Keratinocyte (primary cell): ENCODE data around the gene TTC33. TPM values are rescaled to one million over a fixed set of nuclear protein-coding genes. Genes with fewer than 3 reads are reported as not detected.

ENCODE experiments used
- DNase-seq: peaks from one replicate; pipeline ENCODE4 v3.0.0-alpha.2; 2011; ENCODE audit warnings: low read depth, missing footprints, low spot score
- FAIRE-seq: peaks from 2 replicates; lab custom pipeline; 2011; peaks lifted over from hg19 to GRCh38; lab: Jason Lieb, UNC
- H2AFZ ChIP-seq: 2 replicates; pipeline ENCODE4 v1.6.0; 2012; ENCODE audit warnings: low read length, control low read depth, inconsistent platforms; ENCODE audit not compliant: control insufficient read depth
- H3K27ac ChIP-seq: 2 replicates; pipeline ENCODE4 v1.5.1; 2011; ENCODE audit warnings: low read length; ENCODE audit not compliant: control insufficient read depth, insufficient read depth
- H3K27me3 ChIP-seq: 3 replicates; pipeline ENCODE4 v1.6.0; 2011; ENCODE audit warnings: low read length; ENCODE audit not compliant: control insufficient read depth, insufficient read depth; ENCODE audit errors: extremely low read depth
- H3K36me3 ChIP-seq, 2 experiments: 2 replicates in 1 of 2; 3 replicates in 1 of 2; pipeline ENCODE4 v1.5.1; 2011; ENCODE audit warnings: low read length in 2 of 2, mild to moderate bottlenecking in 1 of 2; ENCODE audit not compliant: control insufficient read depth in 2 of 2, insufficient read depth in 2 of 2; ENCODE audit errors: extremely low read depth in 1 of 2
- H3K4me1 ChIP-seq: 3 replicates; pipeline ENCODE4 v1.5.1; 2011; ENCODE audit warnings: low read length; ENCODE audit not compliant: control insufficient read depth, insufficient read depth; ENCODE audit errors: extremely low read depth
- H3K4me2 ChIP-seq: 3 replicates; pipeline ENCODE4 v1.6.0; 2011; ENCODE audit warnings: low read depth, low read length; ENCODE audit not compliant: control insufficient read depth, insufficient read depth; ENCODE audit errors: extremely low read depth
- H3K4me3 ChIP-seq, 3 experiments: fragments of 200-600 bp in 1 of 3; sonication (generic) in 1 of 3; 2 replicates in 2 of 3; 3 replicates in 1 of 3; pipeline ENCODE4 v1.5.1; 2011 to 2016; ENCODE audit warnings: low read length in 3 of 3, mild to moderate bottlenecking in 3 of 3, control low read depth in 2 of 3, inconsistent platforms in 1 of 3, low read depth in 1 of 3, mixed read lengths in 1 of 3, mixed run types in 1 of 3, moderate library complexity in 1 of 3; ENCODE audit not compliant: control insufficient read depth in 2 of 3, insufficient read depth in 2 of 3; ENCODE audit errors: extremely low read depth in 1 of 3
- H3K79me2 ChIP-seq: 2 replicates; pipeline ENCODE4 v1.6.0; 2012; ENCODE audit warnings: low read length; ENCODE audit not compliant: control insufficient read depth, insufficient read depth
- H3K9ac ChIP-seq: 3 replicates; pipeline ENCODE4 v1.6.0; 2011; ENCODE audit warnings: low read length; ENCODE audit not compliant: control insufficient read depth, insufficient read depth; ENCODE audit errors: extremely low read depth
- H3K9me1 ChIP-seq: 3 replicates; pipeline ENCODE4 v1.6.0; 2011; ENCODE audit warnings: low read length; ENCODE audit not compliant: control insufficient read depth, insufficient read depth; ENCODE audit errors: extremely low read depth
- H3K9me3 ChIP-seq: 2 replicates; pipeline ENCODE4 v1.5.1; 2012; ENCODE audit warnings: low read depth, low read length; ENCODE audit not compliant: control insufficient read depth
- H4K20me1 ChIP-seq: 3 replicates; pipeline ENCODE4 v1.6.0; 2011; ENCODE audit warnings: low read length; ENCODE audit not compliant: control insufficient read depth, insufficient read depth; ENCODE audit errors: extremely low read depth
- CTCF ChIP-seq, 3 experiments: IDR thresholded peaks in 1 of 3; conservative IDR thresholded peaks in 1 of 3; optimal IDR thresholded peaks in 1 of 3; 2 replicates in 2 of 3; 3 replicates in 1 of 3; pipeline versions ENCODE3 to v1.5.1; 2011; ENCODE audit warnings: low read length in 3 of 3, mild to moderate bottlenecking in 3 of 3, moderate library complexity in 2 of 3, control low read depth in 1 of 3, inconsistent platforms in 1 of 3; ENCODE audit not compliant: insufficient read depth in 2 of 3; ENCODE audit errors: extremely low read depth in 1 of 3
- EZH2 ChIP-seq: IDR thresholded peaks from one replicate; pipeline ENCODE4 v1.6.1; 2012; ENCODE audit warnings: inconsistent platforms, mild to moderate bottlenecking, low read length, moderate library complexity
- dilution Hi-C: fragments of 300-500 bp; cut with MboI; formaldehyde crosslinking; loops from one replicate; pipeline ENCODE4 v1.7.0; 2020; ENCODE audit warnings: low sequenced_read_pairs; ENCODE audit not compliant: extremely low pct_ligation_motif_present
- polyA plus RNA-seq, 5 experiments: library from polyadenylated mRNA; depleted of rRNA in 3 of 5; stranded (reverse) in 3 of 5; stranded (forward) in 1 of 5; unstranded in 1 of 5; fragments of >200 nt; gene quantifications; 1 replicate in 1 of 5; 2 replicates in 3 of 5; 3 replicates in 1 of 5; pipeline versions ENCODE4 v1.2.1 to v1.2.3, GENCODE V29; 2011 to 2012; ENCODE audit warnings: missing spikeins in 2 of 5, low read depth in 1 of 5, low replicate concordance in 1 of 5

The TTC33 gene
- polyA plus RNA-seq, 1 donor (not counting 4 experiments of a cell fraction or from before 2014, with no cell fraction given) = 7.1 TPM

DNA sequence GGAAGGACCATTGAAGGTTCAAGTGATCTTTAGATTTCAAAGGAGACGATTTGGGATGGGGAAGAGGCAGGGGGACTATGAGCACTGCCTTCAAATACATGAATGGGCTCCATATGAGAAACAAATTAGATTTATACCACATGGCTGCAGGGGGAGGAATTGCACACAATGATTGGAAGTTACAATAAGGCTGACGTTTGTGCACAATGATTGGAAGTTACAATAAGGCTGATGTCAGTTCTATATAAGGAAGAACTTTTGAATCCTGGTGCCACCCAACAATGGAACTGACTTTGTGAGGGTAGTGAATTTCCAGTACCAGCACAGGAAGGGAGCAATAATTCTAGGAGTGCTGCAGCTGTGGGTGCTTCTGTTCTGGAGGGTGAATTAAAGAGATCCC lies 171.7 kb downstream of the TTC33 start:
- no peak overlapping the region for H3K4me2 ChIP-seq
- DNase-seq (no peak), FAIRE-seq (no peak)
- no peak overlapping the region for H3K27ac ChIP-seq
- H3K4me3 ChIP-seq = no peak overlapping the region
- no peaks in the 10 kb centered on the region for H3K4me1 ChIP-seq
- H3K9ac ChIP-seq = no peak overlapping the region
- H4K20me1 ChIP-seq = no peaks in the 10 kb centered on the region
- TF ChIP-seq CTCF (optimal IDR thresholded peaks at IDR 0.05 in 1 of 3, IDR thresholded peaks at IDR 0.05 in 1 of 3, conservative IDR thresholded peaks at IDR 0.05 in 1 of 3; ENCODE audit: extremely low read depth in 1 of 3, insufficient read depth in 2 of 3, low read length in 3 of 3) (no peak), EZH2 (no peak)
- no peaks in the 10 kb centered on the region for H3K9me3 ChIP-seq
- dilution Hi-C loops = no loop called here
- H3K9me1 ChIP-seq = no peaks in the 10 kb centered on the region
- no peaks in the 10 kb centered on the region for H3K36me3 ChIP-seq
- H3K27me3 ChIP-seq = no peaks in the 10 kb centered on the region
- no peaks in the 10 kb centered on the region for H3K79me2 ChIP-seq
- no peak overlapping the region for H2AFZ ChIP-seq

DNA sequence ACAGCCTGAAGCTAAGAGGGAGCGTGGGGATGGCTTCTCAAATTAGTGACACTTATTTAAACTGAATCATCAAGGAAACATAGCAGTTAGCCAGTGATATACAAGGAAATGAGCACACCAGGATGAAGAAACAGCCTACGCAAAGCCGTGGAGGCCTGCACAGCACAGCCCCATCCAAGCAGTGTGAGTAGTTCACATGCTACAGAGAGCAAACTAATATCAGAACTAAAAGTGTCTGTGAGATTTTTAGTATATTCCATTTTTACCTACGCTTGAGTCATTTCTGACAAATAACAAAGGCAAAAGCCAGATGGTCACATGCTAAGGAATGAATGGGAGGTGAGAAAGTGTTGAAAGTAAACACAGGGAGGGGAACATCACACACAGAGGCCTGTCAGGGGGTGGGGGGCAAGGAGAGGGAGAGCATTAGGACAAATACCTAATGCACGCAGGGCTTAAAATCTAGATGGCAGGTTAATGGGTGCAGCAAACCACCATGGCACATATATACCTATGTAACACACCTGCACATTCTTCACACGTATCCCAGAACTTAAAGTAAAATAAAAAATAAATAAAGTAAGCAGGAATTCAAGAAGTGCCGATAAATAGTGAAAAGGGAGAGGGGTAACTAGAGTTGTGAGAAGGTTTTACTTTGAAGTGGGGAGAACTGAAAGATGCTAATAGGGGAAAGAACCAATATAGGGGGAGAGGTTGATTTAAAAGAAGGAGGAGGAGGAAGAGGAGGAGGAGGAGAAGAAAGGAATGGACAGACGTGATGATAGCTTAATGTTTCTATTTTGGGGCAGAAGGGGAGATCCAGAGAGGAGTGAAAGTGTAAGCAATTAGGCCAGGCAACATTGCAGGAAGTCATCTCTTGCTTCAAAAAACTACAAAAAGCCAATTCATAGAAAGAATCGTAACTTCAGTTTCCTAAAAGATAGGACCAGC lies 177.0 kb downstream of the TTC33 start:
- TF ChIP-seq EZH2 (no peak), CTCF (optimal IDR thresholded peaks at IDR 0.05 in 1 of 3, IDR thresholded peaks at IDR 0.05 in 1 of 3, conservative IDR thresholded peaks at IDR 0.05 in 1 of 3; ENCODE audit: extremely low read depth in 1 of 3, insufficient read depth in 2 of 3, low read length in 3 of 3) (no peak)
- Histone ChIP-seq H3K4me3 (no peak overlapping the region), H3K9me1 (no peaks in the 10 kb centered on the region), H3K9ac (no peak overlapping the region), H2AFZ (no peak overlapping the region), H3K27me3 (no peaks in the 10 kb centered on the region), H4K20me1 (no peaks in the 10 kb centered on the region), H3K79me2 (no peaks in the 10 kb centered on the region), H3K4me2 (no peak overlapping the region), H3K27ac (no peak overlapping the region), H3K9me3 (no peaks in the 10 kb centered on the region), H3K36me3 (no peaks in the 10 kb centered on the region), H3K4me1 (no peaks in the 10 kb centered on the region)
- no peak for FAIRE-seq
- dilution Hi-C loops = no loop called here
- DNase-seq = no peak
